Thyroid gland (tissue), 4 donors: ENCODE data around the gene PIK3R4. TPM values are rescaled to one million over a fixed set of nuclear protein-coding genes. Genes with fewer than 3 reads are reported as not detected.

Experiments used
- DNase-seq, 2 donors: peaks; one replicate each; pipeline ENCODE4 v3.0.0-alpha.2; 2019
- H3K27ac ChIP-seq, 3 donors: fragments of 200-600 bp; sonication (generic); 1 replicate in 2 of 3; 2 replicates in 1 of 3; pipeline ENCODE4 v1.5.1; 2016 to 2019; ENCODE audit warnings: mild to moderate bottlenecking in 1 of 3, moderate library complexity in 1 of 3
- H3K27me3 ChIP-seq: fragments of 200-600 bp; sonication (generic); one replicate; pipeline ENCODE4 v1.5.1; 2019
- H3K36me3 ChIP-seq, 2 donors: fragments of 200-600 bp; sonication (generic); one replicate each; pipeline ENCODE4 v1.5.1; 2016 to 2019
- H3K4me1 ChIP-seq, 2 donors: fragments of 200-600 bp; sonication (generic); one replicate each; pipeline ENCODE4 v1.5.1; 2017 to 2019
- H3K4me3 ChIP-seq, 3 donors: fragments of 200-600 bp; sonication (generic); replicated peaks in 1 of 3; 1 replicate in 2 of 3; 2 replicates in 1 of 3; pipeline ENCODE4 v1.5.1; 2016; ENCODE audit warnings: mild to moderate bottlenecking in 1 of 3
- H3K9me3 ChIP-seq: fragments of 200-600 bp; sonication (generic); one replicate; pipeline ENCODE4 v1.5.1; 2017
- CTCF ChIP-seq, 6 experiments: fragments of 200-600 bp in 3 of 6; fragments of 450-650 bp in 3 of 6; sonication (generic) in 3 of 6; IDR thresholded peaks; one replicate each; pipeline ENCODE4 v1.5.1; 2016 to 2019; ENCODE audit warnings: antibody characterized with exemption in 6 of 6, mild to moderate bottlenecking in 2 of 6, inconsistent platforms in 1 of 6, moderate library complexity in 1 of 6
- POLR2A ChIP-seq, 2 donors: fragments of 450-650 bp; IDR thresholded peaks; one replicate each; pipeline ENCODE4 v1.6.1; 2017; ENCODE audit warnings: antibody characterized with exemption in 2 of 2, mild to moderate bottlenecking in 2 of 2, moderate library complexity in 1 of 2
- WGBS, 2 donors: methylation state at CpG; one replicate each; pipeline ENCODE4 v1.1.5; 2017; 5-methylcytosine and 5-hydroxymethylcytosine counted together
- intact Hi-C: fragments of 100-400 bp; cut with DNase I; formaldehyde crosslinking; loops from one replicate; pipeline ENCODE4 v1.15.1; 2023
- total RNA-seq, 4 donors: library from RNA; depleted of rRNA; stranded (reverse); fragments of >200 nt; gene quantifications; one replicate each; pipeline ENCODE4 v1.2.3, GENCODE V29; 2016

The PIK3R4 gene
- total RNA-seq = 10 to 100 TPM; 50.5 to 61.3 (median 54.7) TPM

- TF ChIP-seq CTCF (IDR thresholded peaks at IDR 0.05) = no peak
- peak; percentile 43 to 79 for TF ChIP-seq POLR2A (IDR thresholded peaks at IDR 0.05)
- peak within 1 kb of the TSS; percentile 38 to 84 (median 78) for H3K4me3 ChIP-seq
- H3K27me3 ChIP-seq = no peaks in the 10 kb centered on the region
- no peaks in the 10 kb centered on the region for H3K36me3 ChIP-seq
- intact Hi-C loops = no loop called here
- H3K9me3 ChIP-seq = no peaks in the 10 kb centered on the region
- peak; percentile 93 for DNase-seq
- peaks cover 26 to 43% of the 10 kb centered on the region in 2 donors for H3K4me1 ChIP-seq
- WGBS, 2 donors = 0 to 1% methylated on average over 23 to 41 of the region's 43 CpGs
- peak within 1 kb of the TSS; percentile 35 to 82 (median 75) for H3K27ac ChIP-seq
These were observed at the start of gene PIK3R4 for GRCh38 chr3:130746246-130747039. TSS of gene PIK3R4 (minus strand) at chr3:130746829. CDS start at chr3:130745218, 1,611 bp downstream.

DNA sequence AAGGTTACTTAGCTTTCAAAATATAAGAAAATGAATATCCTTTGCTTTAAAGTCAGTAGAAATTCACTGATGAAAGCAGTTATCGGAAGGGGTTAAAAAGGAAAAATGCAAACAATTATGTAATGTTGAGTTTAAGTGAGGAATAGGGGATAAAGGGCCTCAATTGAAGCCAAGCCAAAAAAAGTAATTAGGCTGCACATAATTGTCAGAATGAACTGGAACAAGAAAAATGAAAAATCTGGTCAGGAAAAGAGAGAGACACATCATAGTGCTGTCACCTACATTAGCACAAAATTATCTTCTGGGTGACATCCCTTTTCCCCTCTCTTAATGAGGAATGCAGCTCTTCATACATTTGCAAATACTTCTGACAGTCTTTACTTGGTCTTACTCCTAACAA, 48.8 kb upstream of the PIK3R4 start:
- no peaks in the 10 kb centered on the region for H3K9me3 ChIP-seq
- intact Hi-C loops = no loop called here
- H3K36me3 ChIP-seq = no peaks in the 10 kb centered on the region
- H3K4me1 ChIP-seq = no peaks in the 10 kb centered on the region
- H3K4me3 ChIP-seq = no peak overlapping the region
- no peak for DNase-seq
- no peak overlapping the region for H3K27ac ChIP-seq
- WGBS, 2 donors = 78 to 84% methylated on average over 1 of the region's 1 CpG
- H3K27me3 ChIP-seq = no peaks in the 10 kb centered on the region
- TF ChIP-seq CTCF (IDR thresholded peaks at IDR 0.05) (no peak), POLR2A (IDR thresholded peaks at IDR 0.05) (no peak)

GRCh38 chr3:130792246-130792645, 45.6 kb upstream of the PIK3R4 start:
- 85 to 88% methylated on average over 2 of the region's 2 CpGs for WGBS, 2 donors
- no peak overlapping the region for H3K4me3 ChIP-seq
- no peaks in the 10 kb centered on the region for H3K9me3 ChIP-seq
- no peaks in the 10 kb centered on the region for H3K27me3 ChIP-seq
- TF ChIP-seq POLR2A (IDR thresholded peaks at IDR 0.05) (no peak), CTCF (IDR thresholded peaks at IDR 0.05) (no peak)
- no peak for DNase-seq
- H3K36me3 ChIP-seq = no peaks in the 10 kb centered on the region
- H3K27ac ChIP-seq = no peak overlapping the region
- intact Hi-C loops = no loop called here
- H3K4me1 ChIP-seq = no peaks in the 10 kb centered on the region

- 70 to 71% methylated on average over 5 of the region's 5 CpGs for WGBS, 2 donors
- no peak for TF ChIP-seq POLR2A (IDR thresholded peaks at IDR 0.05)
- H3K27ac ChIP-seq = no peak overlapping the region
- no peaks in the 10 kb centered on the region for H3K4me1 ChIP-seq
- no peak overlapping the region for H3K4me3 ChIP-seq
- H3K9me3 ChIP-seq = no peaks in the 10 kb centered on the region
- H3K27me3 ChIP-seq = no peaks in the 10 kb centered on the region
- intact Hi-C loops = no loop called here
- no peak for DNase-seq
- no peaks in the 10 kb centered on the region for H3K36me3 ChIP-seq
These were observed 43.2 kb upstream of the PIK3R4 start for GRCh38 chr3:130789782-130790322.

DNA sequence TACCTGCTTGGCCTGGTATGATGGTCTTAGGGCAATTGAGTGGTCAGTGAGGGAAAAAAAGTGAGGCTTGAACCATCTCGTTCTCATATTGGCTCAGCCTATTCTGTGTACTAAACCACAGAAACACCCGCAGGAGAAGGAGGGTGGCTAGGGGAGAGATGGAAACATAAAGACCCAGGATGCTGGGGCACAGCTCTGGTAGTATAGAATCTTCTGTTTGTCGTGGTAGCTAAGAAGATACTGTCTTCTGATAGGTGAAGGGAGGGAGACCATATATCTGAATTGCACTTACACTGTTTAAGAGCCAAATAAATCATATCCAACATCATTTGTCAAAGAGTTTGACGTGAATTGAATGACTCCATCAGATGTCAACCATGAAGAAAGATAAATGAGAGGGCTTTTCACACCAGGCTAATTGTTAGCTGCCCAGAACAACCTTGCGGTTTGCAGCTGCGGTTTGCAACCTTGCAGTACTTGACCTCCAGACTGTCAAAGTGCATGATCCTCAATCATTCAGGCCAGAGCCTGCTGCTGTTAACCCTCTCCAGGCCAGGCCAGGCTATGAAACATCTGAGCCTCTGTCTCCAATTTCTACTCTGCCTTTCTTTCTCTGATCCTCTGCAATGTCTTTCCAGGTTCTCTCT, 40.9 kb upstream of the PIK3R4 start:
- no peak overlapping the region for H3K27ac ChIP-seq
- H3K36me3 ChIP-seq = no peaks in the 10 kb centered on the region
- no peaks in the 10 kb centered on the region for H3K4me1 ChIP-seq
- intact Hi-C loops = no loop called here
- DNase-seq = no peak
- H3K4me3 ChIP-seq = no peak overlapping the region
- H3K9me3 ChIP-seq = no peaks in the 10 kb centered on the region
- 61 to 66% methylated on average over 6 of the region's 6 CpGs for WGBS, 2 donors
- TF ChIP-seq CTCF (IDR thresholded peaks at IDR 0.05) (no peak), POLR2A (IDR thresholded peaks at IDR 0.05) (no peak)
- H3K27me3 ChIP-seq = no peaks in the 10 kb centered on the region
